Peyer's patch (tissue), 4 donors: Measurements from ENCODE around the gene PKP4.

Source experiments
- CTCF ChIP-seq, 6 experiments: fragments of 450-650 bp in 4 of 6; fragments of 200-600 bp in 2 of 6; sonication (generic) in 1 of 6; IDR thresholded peaks; one replicate each; pipeline ENCODE4 v1.5.1; 2017 to 2019; ENCODE audit warnings: antibody characterized with exemption in 6 of 6, mild to moderate bottlenecking in 3 of 6, moderate library complexity in 1 of 6
- POLR2A ChIP-seq, 2 donors: fragments of 450-650 bp; IDR thresholded peaks; one replicate each; pipeline ENCODE4 v1.5.1; 2017; ENCODE audit warnings: antibody characterized with exemption in 2 of 2, mild to moderate bottlenecking in 2 of 2, moderate library complexity in 2 of 2

DNA sequence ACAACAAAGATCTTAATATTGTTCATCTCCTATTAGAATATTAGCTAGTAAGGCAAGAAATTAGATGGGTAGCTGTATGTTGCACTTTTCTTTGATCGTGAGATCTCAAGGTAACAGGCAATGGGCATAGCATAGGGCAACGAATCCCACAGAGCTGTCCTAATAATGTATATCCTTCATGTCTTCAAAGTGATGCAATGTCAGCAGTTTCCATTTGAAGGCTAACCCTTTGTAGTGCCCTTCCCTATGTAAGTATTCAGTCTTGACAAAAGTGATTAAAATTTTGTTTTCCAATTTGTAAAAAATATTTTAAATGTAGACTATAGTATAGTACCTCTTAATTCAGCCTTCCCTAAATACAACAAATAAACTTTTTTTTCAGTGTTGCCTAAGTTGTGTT lies 112.5 kb downstream of the PKP4 start:
- TF ChIP-seq POLR2A (IDR thresholded peaks at IDR 0.05) (no peak), CTCF (IDR thresholded peaks at IDR 0.05) (no peak)
